GM19240 (cell line): ENCODE measurements around the gene TRPC3.

Source experiments
- DNase-seq: peaks from one replicate; pipeline ENCODE4 v3.0.0; 2011; ENCODE audit warnings: low spot score; ENCODE audit not compliant: insufficient read length

TRPC3 gene

GRCh38 chr4:121951521-121952110 is at the start of gene TRPC3:
Gene TRPC3, minus strand, starts transcription at chr4:121952060. Its CDS starts 380 bp downstream, at chr4:121951680.
- DNase-seq, result no peak

DNA sequence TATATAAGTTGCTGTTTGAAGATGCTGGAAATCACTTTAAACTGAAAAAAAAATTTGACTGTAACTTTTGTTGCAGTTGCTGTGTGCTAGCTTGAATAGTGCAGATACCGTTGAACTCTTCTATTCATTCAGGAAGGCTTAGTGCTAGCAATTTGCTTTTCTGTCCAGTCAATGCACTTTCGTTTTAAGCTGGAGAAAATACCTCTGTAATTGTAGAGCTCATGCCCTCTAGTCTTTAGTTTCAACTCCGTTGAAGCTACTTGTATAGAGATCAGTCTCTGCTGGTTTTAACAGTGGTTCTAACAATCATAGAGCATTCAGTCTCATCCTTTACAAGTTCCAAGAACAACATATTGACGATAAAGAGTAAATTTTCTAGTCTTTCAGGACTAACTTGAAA is 49.0 kb upstream of the TRPC3 start:
- DNase-seq, result no peak

DNA sequence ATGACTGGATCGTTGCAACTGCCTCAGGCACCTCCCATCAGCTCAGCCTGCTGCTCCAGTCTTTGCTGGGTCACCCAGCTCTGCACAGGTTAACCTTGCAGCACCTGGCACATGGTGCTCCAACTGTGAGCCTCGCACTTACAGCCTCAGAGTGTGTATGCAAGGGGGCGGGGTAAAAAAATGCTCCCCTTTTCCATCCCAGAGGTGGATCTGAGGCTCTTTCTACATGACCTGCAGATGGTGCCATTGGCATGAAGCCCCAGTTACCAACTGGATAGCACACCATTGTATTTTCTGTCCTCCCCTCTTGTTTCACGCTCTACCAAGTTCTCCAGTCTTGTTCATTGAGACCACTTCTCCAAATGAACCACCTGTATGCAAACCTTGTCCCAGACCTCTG is 46.2 kb upstream of the TRPC3 start:
- no peak for DNase-seq

DNA sequence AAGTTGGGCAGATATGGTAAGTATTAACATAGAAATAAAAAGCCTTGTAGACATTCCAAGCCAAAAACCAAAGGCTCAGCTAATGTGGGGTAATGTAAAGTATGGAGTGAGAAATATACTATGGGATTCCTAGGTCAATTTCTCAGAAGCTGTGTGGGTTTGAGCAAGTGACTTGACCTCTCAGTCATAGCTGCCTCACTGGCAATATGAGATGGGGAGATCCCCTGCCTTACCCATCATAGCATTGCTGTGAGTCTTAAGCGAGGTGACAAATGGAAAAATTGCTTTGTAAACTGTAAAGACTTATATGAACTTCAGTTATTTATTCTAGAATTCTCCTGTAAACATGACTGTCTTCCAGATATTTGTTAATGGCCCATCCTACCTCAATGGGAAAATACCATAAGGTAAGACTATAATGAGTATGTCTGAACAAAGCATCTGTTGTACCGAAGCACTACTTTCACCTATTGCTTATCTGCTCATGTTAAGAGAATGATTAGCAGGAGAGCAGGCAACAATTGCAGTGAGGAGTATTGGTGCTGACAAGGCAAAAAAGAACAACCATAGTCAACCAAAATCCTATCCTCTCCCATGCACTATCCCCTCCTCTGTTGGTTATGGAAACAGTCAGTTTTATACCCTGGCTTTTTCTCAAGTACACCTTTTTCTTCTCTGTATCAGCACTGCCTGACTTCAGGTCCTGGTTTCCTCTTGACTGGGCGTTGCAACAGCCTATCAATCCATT is 44.1 kb upstream of the TRPC3 start:
- DNase-seq, result no peak

DNA sequence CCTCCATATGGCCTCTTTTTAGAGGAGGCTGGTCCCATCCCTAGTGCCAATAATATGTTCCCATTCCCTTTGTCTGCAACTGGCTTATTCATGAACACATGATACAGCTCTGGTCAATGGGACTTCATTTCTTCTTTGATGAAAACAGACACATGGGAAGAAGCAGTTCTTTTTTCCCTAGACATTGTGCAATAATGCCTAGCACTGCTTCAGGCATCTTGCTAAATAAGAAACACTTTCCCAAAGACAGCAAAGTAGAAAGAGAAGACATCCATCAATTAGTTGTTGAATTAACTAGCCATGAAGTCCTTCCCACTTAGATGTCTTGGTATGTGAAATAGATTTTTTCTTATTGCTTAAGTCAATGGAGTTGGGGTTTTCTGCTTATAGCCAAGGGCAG is 40.1 kb upstream of the TRPC3 start:
- DNase-seq, result no peak

- no peak for DNase-seq
Measured at GRCh38 chr4:121990489-121990888, 38.6 kb upstream of the TRPC3 start.

- DNase-seq, result no peak
Measured at GRCh38 chr4:121989715-121990114, 37.9 kb upstream of the TRPC3 start.

GRCh38 chr4:121988950-121989349 is 37.1 kb upstream of the TRPC3 start:
- DNase-seq, result no peak

GRCh38 chr4:121980643-121981042 is 28.8 kb upstream of the TRPC3 start:
- no peak for DNase-seq

DNA sequence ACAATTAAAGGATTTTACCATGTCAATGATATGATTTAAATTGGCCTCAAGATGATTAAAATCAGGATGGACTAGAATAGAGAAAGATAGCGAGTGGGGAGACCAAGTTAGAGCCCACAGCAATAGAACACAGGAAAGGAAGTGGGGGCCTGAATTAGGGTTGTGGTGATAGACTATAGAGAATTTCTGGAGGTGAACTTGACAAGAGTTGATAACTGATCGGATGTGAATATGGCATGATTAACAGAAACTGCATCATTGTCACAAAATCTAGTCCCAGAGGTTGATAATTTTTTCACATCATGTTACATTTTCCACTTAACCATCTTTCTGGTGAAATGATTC is 26.3 kb upstream of the TRPC3 start:
- DNase-seq, result no peak

DNA sequence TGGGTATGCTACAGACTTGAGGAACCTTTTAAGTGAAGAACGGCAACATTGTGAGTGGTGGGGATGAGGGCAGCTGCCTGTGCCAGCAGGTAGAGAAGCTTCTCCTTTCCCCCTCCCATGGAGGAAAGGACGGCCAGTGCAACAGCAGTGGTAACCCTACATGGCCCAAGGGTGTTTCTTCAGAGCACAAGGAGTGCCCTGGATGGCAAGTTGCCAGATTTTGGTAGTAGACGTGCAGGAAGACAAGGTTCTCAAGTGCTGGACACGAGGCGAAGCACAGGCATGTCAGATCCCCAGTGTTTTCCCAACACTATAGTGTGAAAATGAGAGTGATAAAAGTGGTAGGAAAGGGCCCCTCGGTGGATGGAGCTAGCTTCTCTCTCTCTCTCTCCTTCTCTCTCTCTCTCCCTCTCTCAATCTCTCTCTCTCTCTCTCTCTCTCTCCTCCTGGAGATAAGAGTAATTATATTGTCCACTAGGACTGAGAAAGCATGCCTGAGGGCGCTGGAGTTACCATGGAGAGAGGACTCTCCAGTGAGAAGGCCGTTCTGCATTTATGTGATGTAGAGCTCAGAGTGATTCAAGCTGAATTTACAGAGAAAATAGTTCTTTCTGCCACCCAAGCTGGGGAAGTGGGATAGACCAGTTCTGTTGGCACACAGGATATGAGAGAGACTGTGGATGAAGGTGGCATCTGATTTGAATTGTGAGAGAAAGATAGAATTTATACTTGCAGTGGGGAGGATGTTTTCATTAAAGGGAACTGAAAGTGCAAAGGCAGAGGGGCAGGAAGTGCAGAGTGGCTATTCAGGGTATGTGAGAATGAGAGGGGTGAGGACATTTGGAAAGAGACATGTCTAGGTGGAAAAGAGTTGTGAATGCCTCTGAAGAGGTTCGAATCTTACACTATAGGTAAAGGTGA is 25.7 kb upstream of the TRPC3 start:
- DNase-seq, result peak; percentile 23

GRCh38 chr4:121975784-121976183 is 23.9 kb upstream of the TRPC3 start:
- no peak for DNase-seq

DNA sequence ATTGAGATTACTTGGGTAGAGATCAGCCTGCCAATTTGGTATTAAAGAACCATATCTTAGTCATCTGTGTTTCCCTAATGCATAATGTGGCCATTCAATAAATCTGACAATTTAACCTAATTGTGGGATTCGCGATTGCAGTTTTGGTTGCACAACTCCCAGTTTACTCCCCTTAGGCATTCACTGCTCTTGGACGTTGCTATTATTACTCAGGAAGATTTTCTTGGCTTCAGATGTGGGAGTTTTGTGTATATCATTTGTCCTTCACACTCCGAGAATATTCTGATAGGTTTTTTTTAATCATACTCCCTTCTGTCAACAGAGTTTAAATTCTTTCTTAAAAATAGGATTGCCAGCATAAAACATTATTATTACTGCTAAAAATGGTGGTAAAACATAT is 22.0 kb upstream of the TRPC3 start:
- no peak for DNase-seq

DNA sequence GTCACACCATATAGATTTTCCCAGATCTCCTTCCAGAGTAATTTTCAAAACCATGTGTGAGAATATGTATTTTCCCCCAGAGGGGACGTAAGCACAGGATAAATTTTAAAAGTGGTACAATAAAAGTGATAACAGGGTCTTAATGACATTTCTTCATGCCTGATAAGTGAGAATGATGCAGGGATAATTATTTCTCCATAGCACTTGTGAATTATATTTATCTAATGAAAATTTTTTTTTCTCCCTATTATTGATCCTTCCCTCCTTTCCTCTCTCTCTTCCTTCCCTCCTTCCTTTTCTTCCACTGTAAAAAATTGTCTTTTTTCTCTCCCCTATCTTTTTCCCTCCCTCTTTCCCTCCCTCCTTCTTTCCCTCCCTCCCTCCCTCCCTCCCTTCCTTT is 17.0 kb upstream of the TRPC3 start:
- DNase-seq, result no peak

DNA sequence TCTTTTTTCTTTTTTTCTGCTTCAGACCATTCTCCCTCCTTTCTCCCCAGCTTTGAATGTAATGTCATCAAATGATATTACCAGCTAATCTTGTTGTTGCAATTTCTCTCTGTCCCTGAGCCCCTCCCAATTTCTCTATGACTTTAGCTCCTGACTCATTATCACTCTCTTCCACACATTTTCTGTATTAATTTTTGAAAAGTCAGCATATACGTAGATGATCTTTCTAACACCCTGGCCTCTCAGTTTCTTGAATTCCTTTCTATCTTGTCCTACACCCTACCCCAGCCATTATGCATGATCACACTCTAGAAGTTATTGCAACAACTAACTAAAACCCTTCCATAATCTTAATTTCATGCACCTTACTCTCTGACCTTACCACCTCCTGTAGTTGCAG is 13.1 kb upstream of the TRPC3 start:
- no peak for DNase-seq

DNA sequence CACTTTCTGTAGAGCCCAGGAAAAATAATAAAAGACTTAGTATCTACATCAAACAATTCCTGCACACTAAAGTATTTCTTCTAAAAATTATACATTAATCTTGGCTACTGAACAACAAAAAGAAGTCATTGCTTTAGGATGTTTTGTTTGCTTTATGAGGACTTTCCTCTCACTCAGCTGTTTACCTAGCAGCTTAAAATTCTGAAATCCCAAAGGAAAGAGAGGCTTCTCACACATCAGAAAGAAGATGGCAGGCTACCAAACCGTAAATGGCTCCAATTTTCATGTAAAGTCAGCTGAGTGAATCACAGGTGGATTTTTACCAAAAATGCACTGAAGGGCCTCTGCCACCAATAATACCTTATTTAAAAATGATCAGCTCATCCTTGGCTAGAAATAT is 9.0 kb upstream of the TRPC3 start:
- DNase-seq, result no peak

DNA sequence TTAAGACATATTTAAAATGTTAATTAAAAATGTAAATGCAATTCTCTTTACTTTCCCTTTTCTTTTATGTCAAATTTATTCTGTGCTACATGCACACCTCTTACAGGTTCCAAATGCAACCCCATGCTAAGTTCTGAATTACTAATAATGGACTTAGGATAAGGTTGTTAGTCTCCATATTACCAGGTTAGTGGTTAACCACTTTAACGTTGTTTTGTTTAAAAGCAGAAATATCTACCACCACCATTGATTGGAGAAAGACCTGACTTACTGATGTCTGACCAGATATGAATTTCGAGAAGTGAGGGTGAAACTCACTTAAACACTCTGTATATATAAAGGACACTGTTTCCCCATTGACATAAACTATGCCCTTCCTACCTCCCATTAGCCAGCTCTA is 6.9 kb upstream of the TRPC3 start:
- DNase-seq, result no peak

DNA sequence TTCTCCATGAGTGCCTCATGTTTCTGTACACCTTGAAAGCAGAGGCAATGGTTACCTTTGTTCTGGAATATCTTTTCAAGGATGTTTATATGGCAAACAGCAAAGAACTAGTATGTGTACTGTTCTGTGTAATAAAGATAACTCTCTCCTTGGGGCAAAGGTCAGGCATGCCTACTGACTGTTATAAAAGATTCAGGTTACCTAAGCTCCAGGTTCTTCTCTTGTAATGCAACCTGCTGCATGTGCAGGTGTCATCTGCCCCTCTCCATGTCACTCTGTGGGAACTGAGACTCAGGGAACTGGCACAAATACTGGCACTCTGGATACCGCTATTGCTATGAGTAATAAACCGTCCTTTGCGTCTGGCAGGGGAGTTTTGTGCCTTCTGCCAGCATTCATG is 5.4 kb upstream of the TRPC3 start:
- DNase-seq, result no peak

- no peak for DNase-seq
Measured at GRCh38 chr4:121953860-121954259, 2.0 kb upstream of the TRPC3 start.

- DNase-seq, result no peak
Measured at GRCh38 chr4:121952290-121952689, 430 bp upstream of the TRPC3 start.

DNA sequence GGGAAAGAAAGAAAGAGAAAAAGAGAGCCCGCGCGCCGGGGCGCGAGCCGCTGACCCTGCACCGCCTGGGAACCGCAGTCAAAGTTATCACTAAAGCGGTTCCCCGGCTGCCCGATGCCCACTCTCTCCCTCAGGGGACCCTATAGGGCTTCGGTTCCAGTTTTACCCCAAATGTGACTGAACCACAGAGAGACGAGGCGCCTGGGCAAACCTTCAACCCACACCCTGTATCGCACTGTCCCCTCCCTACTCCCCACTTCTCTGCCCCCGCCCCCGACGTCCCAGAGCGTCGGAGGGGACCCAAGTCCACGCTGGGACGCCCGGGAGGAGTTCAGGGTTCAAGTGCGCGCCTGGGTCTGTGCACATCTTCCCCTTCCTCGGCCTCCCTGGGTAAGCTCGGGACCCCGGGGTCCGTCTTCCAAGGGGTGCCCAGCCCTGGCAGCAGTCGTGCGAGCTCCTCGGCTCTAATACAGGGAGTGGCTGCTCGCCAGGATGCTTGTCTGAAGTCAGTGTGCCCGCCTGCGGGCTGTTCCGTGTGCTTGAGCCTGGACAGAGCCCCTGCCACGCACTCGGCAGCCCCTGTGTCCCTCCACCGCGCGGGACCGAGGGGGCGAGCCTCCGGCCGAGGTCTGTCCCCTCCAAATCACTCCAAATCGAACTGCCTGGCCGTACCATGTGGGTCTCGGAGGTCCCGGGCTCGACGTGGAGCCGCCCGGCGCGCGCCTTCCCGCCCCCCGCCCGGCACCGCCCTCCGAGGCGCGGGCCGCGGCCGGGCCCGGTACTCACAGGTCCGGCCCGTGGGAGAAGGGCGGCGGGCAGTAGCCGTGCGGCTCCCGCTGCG is 960 bp downstream of the TRPC3 start:
- no peak for DNase-seq
